Fibroblast of the aortic adventitia (primary cell): Measurements from ENCODE around the gene RPS29. TPM values are rescaled to one million over a fixed set of nuclear protein-coding genes. Genes with fewer than 3 reads are reported as not detected.

Source experiments
- small RNA-seq: library from RNA; depleted of rRNA; stranded (forward); fragments of <200 nt; gene quantifications from one replicate; pipeline ENCODE3, GENCODE V24; 2012
- total RNA-seq: library from RNA; depleted of rRNA; stranded (reverse); fragments of >200 nt; gene quantifications from 2 replicates; pipeline ENCODE4 v1.2.3, GENCODE V29; 2012; ENCODE audit warnings: low replicate concordance

Gene RPS29
- total RNA-seq, 1 donor: 5,262 TPM

Small RNA genes within 50 kb of the gene (small RNA-seq; reads per million reads assigned to genes)
- not detected for gene AL139099.3
- gene AL139099.4: not detected
- gene RF00019: not detected
- not detected for gene RNA5SP384

Other genes with a start within 250 kb of the RPS29 start
- gene LRR1, start 12.6 kb upstream of the RPS29 start, total RNA-seq: 10.6 and 33.4 TPM in 2 replicates
- 180 and 525 TPM in 2 replicates for gene RPL36AL, start 34.2 kb upstream of the RPS29 start, total RNA-seq
- 76.9 and 103 TPM in 2 replicates for gene MGAT2, start 34.4 kb upstream of the RPS29 start, total RNA-seq
- 10.5 and 24.9 TPM in 2 replicates for gene DNAAF2, start 48.9 kb upstream of the RPS29 start, total RNA-seq
- 1.1 and 36.2 TPM in 2 replicates for gene POLE2, start 101.8 kb upstream of the RPS29 start, total RNA-seq
- 4.9 and 12.8 TPM in 2 replicates for gene KLHDC1, start 106.7 kb upstream of the RPS29 start, total RNA-seq
- gene KLHDC2, start 181.8 kb upstream of the RPS29 start, total RNA-seq: 69.3 and 74.1 TPM in 2 replicates